GM23248 (cell line): ENCODE measurements around the gene MAPK8.

Experiments used
- EZH2 ChIP-seq: fragments of 200-600 bp; sonication (generic); IDR thresholded peaks from 2 replicates; pipeline ENCODE4 v1.6.1; 2018; ENCODE audit warnings: antibody characterized with exemption, mild to moderate bottlenecking; ENCODE audit not compliant: insufficient read depth, poor library complexity, severe bottlenecking
- EZH2phosphoT487 ChIP-seq: fragments of 200-600 bp; sonication (generic); IDR thresholded peaks from 2 replicates; pipeline ENCODE4 v1.6.1; 2018; ENCODE audit warnings: antibody characterized with exemption, moderate library complexity, mild to moderate bottlenecking, low read depth; ENCODE audit not compliant: insufficient read depth

- TF ChIP-seq EZH2 (no peak), EZH2phosphoT487 (no peak)
These were observed 153.0 kb downstream of the MAPK8 start for GRCh38 chr10:48459270-48460150.
